ENCODE results near the gene MARK3.

- TF ChIP-seq POLR2A (IDR thresholded peaks at IDR 0.05) = no peak
- TF ChIP-seq CTCF (IDR thresholded peaks at IDR 0.05) = no peak
Measured at GRCh38 chr14:103451401-103451800, 66.2 kb downstream of the MARK3 start.
